HepG2 (cell line): ENCODE measurements around the gene PIP4K2B. TPM values are rescaled to one million over a fixed set of nuclear protein-coding genes. Genes with fewer than 3 reads are reported as not detected.

Source experiments
- CREM ChIP-seq, 2 experiments: sonication (generic) in 1 of 2; formaldehyde crosslinking in 1 of 2; IDR thresholded peaks; 2 replicates each; pipeline versions ENCODE4 v1.4.0 to v1.6.1; 2016 to 2020; ENCODE audit warnings: antibody characterized with exemption in 1 of 2, mild to moderate bottlenecking in 1 of 2, missing genetic modification reagents in 1 of 2
- MATR3 ChIP-seq: sonication (generic); formaldehyde crosslinking; IDR thresholded peaks from 2 replicates; pipeline ENCODE4 v1.4.0; 2020; ENCODE audit warnings: missing genetic modification reagents
- MTF1 ChIP-seq: sonication (generic); formaldehyde crosslinking; IDR thresholded peaks from 2 replicates; pipeline ENCODE4 v1.5.0; 2020; ENCODE audit warnings: missing genetic modification reagents
- NFKBIZ ChIP-seq: IDR thresholded peaks from 2 replicates; pipeline ENCODE4 v1.6.1; 2018; ENCODE audit warnings: missing genetic modification reagents, missing compliant biosample characterization
- NR2C2 ChIP-seq: sonication (generic); formaldehyde crosslinking; IDR thresholded peaks from 2 replicates; pipeline ENCODE4 v1.4.0; 2020; ENCODE audit warnings: missing genetic modification reagents, mild to moderate bottlenecking, moderate library complexity, borderline replicate concordance
- POLR2A ChIP-seq, 2 experiments: IDR thresholded peaks; 2 replicates each; pipeline ENCODE4 v1.6.1; 2011; ENCODE audit warnings: low read depth in 2 of 2, low read length in 2 of 2, mild to moderate bottlenecking in 1 of 2, moderate library complexity in 1 of 2; ENCODE audit not compliant: insufficient read depth in 1 of 2
- RARA ChIP-seq: IDR thresholded peaks from 2 replicates; pipeline ENCODE4 v1.6.1; 2016; ENCODE audit warnings: missing genetic modification reagents, missing compliant biosample characterization
- SATB2 ChIP-seq: sonication (generic); formaldehyde crosslinking; IDR thresholded peaks from 2 replicates; pipeline ENCODE4 v1.5.0; 2020; ENCODE audit warnings: missing genetic modification reagents
- SNRNP70 ChIP-seq: fragments of 200-400 bp; formaldehyde crosslinking; IDR thresholded peaks from 2 replicates; pipeline ENCODE4 v1.6.1; 2017; ENCODE audit warnings: mild to moderate bottlenecking, low read depth, low read length, moderate library complexity
- SSRP1 ChIP-seq: IDR thresholded peaks from 2 replicates; pipeline ENCODE4 v1.6.1; 2016; ENCODE audit warnings: control low read depth
- TGIF2 ChIP-seq: IDR thresholded peaks from 2 replicates; pipeline ENCODE4 v1.6.1; 2016; ENCODE audit warnings: control low read depth, missing compliant biosample characterization
- ZNF230 ChIP-seq: sonication (generic); formaldehyde crosslinking; IDR thresholded peaks from 2 replicates; pipeline ENCODE4 v1.4.0; 2020; ENCODE audit warnings: mild to moderate bottlenecking, missing genetic modification reagents
- ZNF260 ChIP-seq: sonication (generic); formaldehyde crosslinking; IDR thresholded peaks from 2 replicates; pipeline ENCODE4 v1.4.0; 2020; ENCODE audit warnings: missing genetic modification reagents, low read depth, mild to moderate bottlenecking, borderline replicate concordance
- ZNF510 ChIP-seq: sonication (generic); formaldehyde crosslinking; IDR thresholded peaks from 2 replicates; pipeline ENCODE4 v1.4.0; 2020; ENCODE audit warnings: low read depth, mild to moderate bottlenecking, missing genetic modification reagents
- ZNF724P ChIP-seq: sonication (generic); formaldehyde crosslinking; IDR thresholded peaks from 2 replicates; pipeline ENCODE4 v1.8.0; 2022; ENCODE audit warnings: missing genetic modification reagents, borderline replicate concordance
- ZNF790 ChIP-seq: sonication (generic); formaldehyde crosslinking; IDR thresholded peaks from 2 replicates; pipeline ENCODE4 v1.8.0; 2022; ENCODE audit warnings: missing genetic modification reagents, mild to moderate bottlenecking, borderline replicate concordance
- polyA plus RNA-seq, 8 experiments: library from polyadenylated mRNA; depleted of rRNA in 3 of 8; stranded (reverse) in 7 of 8; unstranded in 1 of 8; fragments of >200 nt; fragmentation: Illumina TruSeq in 4 of 8; extraction: Trizol in 4 of 8; gene quantifications; 2 replicates each; pipeline versions ENCODE4 v1.2.1 to v1.2.3, GENCODE V29; 2011 to 2016; ENCODE audit warnings: low read depth in 4 of 8, missing spikeins in 1 of 8, mixed read lengths in 1 of 8; ENCODE audit not compliant: insufficient read depth in 1 of 8
- total RNA-seq, 5 experiments: library from RNA; depleted of rRNA; stranded (reverse); fragments of >200 nt; fragmentation: Illumina TruSeq; extraction: Trizol; gene quantifications; 2 replicates each; pipeline ENCODE4 v1.2.3, GENCODE V29; 2016; ENCODE audit warnings: low read depth in 1 of 5
- TF ChIP-seq, protein P1 (sequence below): IDR thresholded peaks from 2 replicates; pipeline ENCODE4 v1.6.1; 2016; ENCODE audit warnings: low read depth, borderline replicate concordance
- TF ChIP-seq, protein P2 (sequence below): sonication (generic); formaldehyde crosslinking; IDR thresholded peaks from 2 replicates; pipeline ENCODE4 v1.4.0; 2020; ENCODE audit warnings: missing genetic modification reagents, mild to moderate bottlenecking, borderline replicate concordance
- TF ChIP-seq, protein P3 (sequence below): sonication (generic); formaldehyde crosslinking; IDR thresholded peaks from 2 replicates; pipeline ENCODE4 v1.8.1; 2023; ENCODE audit warnings: mild to moderate bottlenecking, missing genetic modification reagents
- TF ChIP-seq, protein P4 (sequence below): sonication (generic); formaldehyde crosslinking; IDR thresholded peaks from 2 replicates; pipeline ENCODE4 v1.4.0; 2020; ENCODE audit warnings: mild to moderate bottlenecking, low read depth, missing genetic modification reagents
- TF ChIP-seq, protein P5 (sequence below): sonication (generic); formaldehyde crosslinking; IDR thresholded peaks from 2 replicates; pipeline ENCODE4 v1.8.0; 2022; ENCODE audit warnings: mild to moderate bottlenecking, missing genetic modification reagents, moderate library complexity
- TF ChIP-seq, protein P6 (sequence below): sonication (generic); formaldehyde crosslinking; IDR thresholded peaks from 2 replicates; pipeline ENCODE4 v1.8.0; 2022; ENCODE audit warnings: mild to moderate bottlenecking, missing genetic modification reagents, borderline replicate concordance

The PIP4K2B gene
- total and polyA plus RNA-seq, 2 of the 13 experiments (the other 11 are each of a cell fraction or from before 2014, with no cell fraction given), result 20.4 to 54.0 TPM

DNA sequence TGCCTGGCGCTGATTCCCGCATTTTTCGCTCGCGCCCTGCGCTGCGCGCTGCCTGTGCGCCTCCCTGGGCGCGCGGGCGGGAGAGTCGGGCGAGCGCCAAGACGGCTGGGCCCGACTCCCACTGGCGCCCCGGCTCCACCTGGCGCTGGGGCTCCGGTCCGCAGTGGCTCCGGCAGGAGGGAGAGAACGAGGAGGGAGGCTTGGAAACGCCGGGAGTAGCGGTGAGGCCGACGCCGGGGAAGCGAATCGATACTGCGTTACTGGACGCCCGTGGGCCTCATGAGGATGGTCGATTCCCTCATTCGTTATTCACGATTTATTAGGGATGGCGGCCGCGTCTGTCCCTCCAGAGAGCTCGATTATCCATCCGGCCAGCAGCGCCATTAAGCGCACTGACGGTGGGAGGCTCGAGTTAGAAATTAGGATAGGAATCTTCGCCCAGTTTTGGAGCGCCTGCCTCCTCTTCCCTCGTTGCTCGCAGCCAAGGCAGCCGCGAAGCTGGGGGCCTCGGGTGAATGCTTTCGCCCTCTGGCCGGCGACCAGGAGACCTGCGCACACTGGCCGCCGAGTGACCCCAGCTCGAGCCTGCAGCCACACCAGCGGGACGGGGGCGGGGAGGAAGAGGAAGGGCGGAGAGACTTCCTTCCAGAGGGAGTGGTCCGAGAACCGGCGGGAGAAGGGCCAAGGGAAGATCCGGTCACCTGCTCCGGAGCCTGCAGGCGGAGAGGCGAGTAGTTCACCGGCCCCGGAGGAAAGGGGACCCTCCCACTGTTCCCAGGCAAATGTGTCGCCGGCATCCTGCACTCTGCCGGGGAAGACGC lies 49.9 kb downstream of the PIP4K2B start (continued):
- TF ChIP-seq, protein P1, sequence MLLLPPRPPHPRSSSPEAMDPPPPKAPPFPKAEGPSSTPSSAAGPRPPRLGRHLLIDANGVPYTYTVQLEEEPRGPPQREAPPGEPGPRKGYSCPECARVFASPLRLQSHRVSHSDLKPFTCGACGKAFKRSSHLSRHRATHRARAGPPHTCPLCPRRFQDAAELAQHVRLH (CRISPR knock-in tag), result peak; percentile 48; the same call in 1 of the 2 replicates
- TF ChIP-seq CREM (IDR thresholded peaks at IDR 0.05), result 0 out of 2 replicates have a peak, but pooled peaks have one; percentile 21
- no peak for TF ChIP-seq CREM (CRISPR knock-in tag; IDR thresholded peaks at IDR 0.05)
- no peak for TF ChIP-seq MATR3
- peak; percentile 96 for TF ChIP-seq RARA
- TF ChIP-seq, protein P2, sequence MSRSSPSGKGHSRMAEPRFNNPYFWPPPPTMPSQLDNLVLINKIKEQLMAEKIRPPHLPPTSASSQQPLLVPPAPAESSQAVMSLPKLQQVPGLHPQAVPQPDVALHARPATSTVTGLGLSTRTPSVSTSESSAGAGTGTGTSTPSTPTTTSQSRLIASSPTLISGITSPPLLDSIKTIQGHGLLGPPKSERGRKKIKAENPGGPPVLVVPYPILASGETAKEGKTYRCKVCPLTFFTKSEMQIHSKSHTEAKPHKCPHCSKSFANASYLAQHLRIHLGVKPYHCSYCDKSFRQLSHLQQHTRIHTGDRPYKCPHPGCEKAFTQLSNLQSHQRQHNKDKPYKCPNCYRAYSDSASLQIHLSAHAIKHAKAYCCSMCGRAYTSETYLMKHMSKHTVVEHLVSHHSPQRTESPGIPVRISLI, result no peak
- TF ChIP-seq SATB2 (CRISPR knock-in tag), result no peak; the same call in 1 of the 2 replicates
- TF ChIP-seq NR2C2, result peak; percentile 69
- TF ChIP-seq MTF1 (CRISPR knock-in tag), result peak; percentile 25; the same call in 1 of the 2 replicates
- no peak for TF ChIP-seq ZNF260 (CRISPR knock-in tag)
- no peak for TF ChIP-seq ZNF790
- TF ChIP-seq, protein P3, sequence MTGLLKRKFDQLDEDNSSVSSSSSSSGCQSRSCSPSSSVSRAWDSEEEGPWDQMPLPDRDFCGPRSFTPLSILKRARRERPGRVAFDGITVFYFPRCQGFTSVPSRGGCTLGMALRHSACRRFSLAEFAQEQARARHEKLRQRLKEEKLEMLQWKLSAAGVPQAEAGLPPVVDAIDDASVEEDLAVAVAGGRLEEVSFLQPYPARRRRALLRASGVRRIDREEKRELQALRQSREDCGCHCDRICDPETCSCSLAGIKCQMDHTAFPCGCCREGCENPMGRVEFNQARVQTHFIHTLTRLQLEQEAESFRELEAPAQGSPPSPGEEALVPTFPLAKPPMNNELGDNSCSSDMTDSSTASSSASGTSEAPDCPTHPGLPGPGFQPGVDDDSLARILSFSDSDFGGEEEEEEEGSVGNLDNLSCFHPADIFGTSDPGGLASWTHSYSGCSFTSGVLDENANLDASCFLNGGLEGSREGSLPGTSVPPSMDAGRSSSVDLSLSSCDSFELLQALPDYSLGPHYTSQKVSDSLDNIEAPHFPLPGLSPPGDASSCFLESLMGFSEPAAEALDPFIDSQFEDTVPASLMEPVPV (CRISPR knock-in tag), result peak; percentile 69
- TF ChIP-seq, protein P4, sequence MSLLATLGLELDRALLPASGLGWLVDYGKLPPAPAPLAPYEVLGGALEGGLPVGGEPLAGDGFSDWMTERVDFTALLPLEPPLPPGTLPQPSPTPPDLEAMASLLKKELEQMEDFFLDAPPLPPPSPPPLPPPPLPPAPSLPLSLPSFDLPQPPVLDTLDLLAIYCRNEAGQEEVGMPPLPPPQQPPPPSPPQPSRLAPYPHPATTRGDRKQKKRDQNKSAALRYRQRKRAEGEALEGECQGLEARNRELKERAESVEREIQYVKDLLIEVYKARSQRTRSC (CRISPR knock-in tag), result no peak
- TF ChIP-seq, protein P5, sequence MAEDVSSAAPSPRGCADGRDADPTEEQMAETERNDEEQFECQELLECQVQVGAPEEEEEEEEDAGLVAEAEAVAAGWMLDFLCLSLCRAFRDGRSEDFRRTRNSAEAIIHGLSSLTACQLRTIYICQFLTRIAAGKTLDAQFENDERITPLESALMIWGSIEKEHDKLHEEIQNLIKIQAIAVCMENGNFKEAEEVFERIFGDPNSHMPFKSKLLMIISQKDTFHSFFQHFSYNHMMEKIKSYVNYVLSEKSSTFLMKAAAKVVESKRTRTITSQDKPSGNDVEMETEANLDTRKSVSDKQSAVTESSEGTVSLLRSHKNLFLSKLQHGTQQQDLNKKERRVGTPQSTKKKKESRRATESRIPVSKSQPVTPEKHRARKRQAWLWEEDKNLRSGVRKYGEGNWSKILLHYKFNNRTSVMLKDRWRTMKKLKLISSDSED (CRISPR knock-in tag), result no peak
- 0 out of 2 replicates have a peak, but pooled peaks have one; percentile 31 for TF ChIP-seq NFKBIZ
- TF ChIP-seq, protein P6, sequence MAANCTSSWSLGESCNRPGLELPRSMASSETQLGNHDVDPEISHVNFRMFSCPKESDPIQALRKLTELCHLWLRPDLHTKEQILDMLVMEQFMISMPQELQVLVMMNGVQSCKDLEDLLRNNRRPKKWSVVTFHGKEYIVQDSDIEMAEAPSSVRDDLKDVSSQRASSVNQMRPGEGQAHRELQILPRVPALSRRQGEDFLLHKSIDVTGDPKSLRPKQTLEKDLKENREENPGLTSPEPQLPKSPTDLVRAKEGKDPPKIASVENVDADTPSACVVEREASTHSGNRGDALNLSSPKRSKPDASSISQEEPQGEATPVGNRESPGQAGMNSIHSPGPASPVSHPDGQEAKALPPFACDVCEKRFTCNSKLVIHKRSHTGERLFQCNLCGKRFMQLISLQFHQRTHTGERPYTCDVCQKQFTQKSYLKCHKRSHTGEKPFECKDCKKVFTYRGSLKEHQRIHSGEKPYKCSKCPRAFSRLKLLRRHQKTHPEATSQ (CRISPR knock-in tag), result peak; percentile 52; the same call in 1 of the 2 replicates
- TF ChIP-seq POLR2A (IDR thresholded peaks at IDR 0.05; ENCODE audit: insufficient read depth in 1 of 2, low read depth in 2 of 2, low read length in 2 of 2), result peak; percentile 84 to 96
- no peak for TF ChIP-seq SSRP1 (CRISPR knock-in tag)
- TF ChIP-seq ZNF510 (CRISPR knock-in tag), result no peak
- no peak for TF ChIP-seq SNRNP70
- peak; percentile 46; the same call in 1 of the 2 replicates for TF ChIP-seq ZNF724P (CRISPR knock-in tag)
- 0 out of 2 replicates have a peak, but pooled peaks have one; percentile 6 for TF ChIP-seq ZNF230
- TF ChIP-seq TGIF2 (CRISPR knock-in tag), result no peak
